IPS DF 6.9 (cell line): ENCODE data around the gene KCNMB2.

ENCODE experiments used
- DNase-seq: peaks from one replicate; pipeline ENCODE4 v3.0.0-alpha.2; 2013; ENCODE audit warnings: low read depth, low spot score
- H3K27ac ChIP-seq: one replicate; pipeline ENCODE4 v1.5.1; 2013; ENCODE audit warnings: low read length, control low read depth
- H3K27me3 ChIP-seq: 2 replicates; pipeline ENCODE4 v1.6.1; 2013; ENCODE audit warnings: mild to moderate bottlenecking, low read length; ENCODE audit not compliant: control insufficient read depth, insufficient read depth
- H3K36me3 ChIP-seq: 2 replicates; pipeline ENCODE4 v1.6.1; 2013; ENCODE audit warnings: low read length; ENCODE audit not compliant: control insufficient read depth, insufficient read depth
- H3K4me1 ChIP-seq: 2 replicates; pipeline ENCODE4 v1.6.1; 2013; ENCODE audit warnings: low read length; ENCODE audit not compliant: control insufficient read depth, insufficient read depth
- H3K4me3 ChIP-seq: 2 replicates; pipeline ENCODE4 v1.5.1; 2013; ENCODE audit warnings: mild to moderate bottlenecking, low read length
- H3K9me3 ChIP-seq: 2 replicates; pipeline ENCODE4 v1.6.1; 2013; ENCODE audit warnings: low read length, inconsistent platforms; ENCODE audit not compliant: control insufficient read depth, insufficient read depth
- WGBS: extraction: QIAGEN DNeasy Blood & Tissue Kit; methylation state at CpG from one replicate; pipeline ENCODE4 v1.1.7; 2013; ENCODE audit warnings: mixed read lengths, missing lambda C conversion rate; ENCODE audit not compliant: insufficient read length, insufficient coverage; 5-methylcytosine and 5-hydroxymethylcytosine counted together

The KCNMB2 gene

GRCh38 chr3:178536211-178537079 is at the start of gene KCNMB2:
Gene KCNMB2 (plus strand): TSS chr3:178536436.
- Histone ChIP-seq H3K9me3 (no peaks in the 10 kb centered on the region), H3K4me3 (peak within 1 kb of the TSS; percentile 4; the same call in 1 of the 2 replicates), H3K4me1 (no peaks in the 10 kb centered on the region; the same call in 1 of the 2 replicates), H3K27ac (no peak within 1 kb of the TSS), H3K36me3 (no peaks in the 10 kb centered on the region), H3K27me3 (no peaks in the 10 kb centered on the region)
- no CpG with 5 or more reads among the region's 19 CpGs for WGBS
- no peak for DNase-seq

DNA sequence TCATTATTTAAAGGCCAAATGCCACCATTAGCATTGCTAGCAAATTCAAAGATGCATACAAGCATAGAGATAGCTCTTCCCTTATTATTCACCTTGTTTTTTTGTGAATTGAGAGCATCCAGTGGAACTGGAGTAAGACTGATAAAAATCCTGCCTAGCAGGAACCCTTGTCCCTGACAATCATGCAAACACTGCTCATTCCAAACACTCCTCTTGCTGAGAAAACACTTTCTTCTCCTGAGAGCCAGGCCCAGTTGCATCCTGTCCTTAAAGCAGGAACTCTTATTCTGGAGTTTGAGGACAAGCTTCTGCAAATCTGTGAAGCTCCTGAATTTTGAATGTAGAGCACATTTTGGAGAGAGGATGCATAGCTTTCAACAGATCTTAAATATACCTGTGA is 49.3 kb upstream of the KCNMB2 start:
- no peak overlapping the region for H3K4me3 ChIP-seq
- no peak overlapping the region for H3K27ac ChIP-seq
- no peaks in the 10 kb centered on the region for H3K9me3 ChIP-seq
- no peaks in the 10 kb centered on the region for H3K4me1 ChIP-seq
- no peak for DNase-seq
- no peaks in the 10 kb centered on the region for H3K36me3 ChIP-seq
- no peaks in the 10 kb centered on the region for H3K27me3 ChIP-seq

DNA sequence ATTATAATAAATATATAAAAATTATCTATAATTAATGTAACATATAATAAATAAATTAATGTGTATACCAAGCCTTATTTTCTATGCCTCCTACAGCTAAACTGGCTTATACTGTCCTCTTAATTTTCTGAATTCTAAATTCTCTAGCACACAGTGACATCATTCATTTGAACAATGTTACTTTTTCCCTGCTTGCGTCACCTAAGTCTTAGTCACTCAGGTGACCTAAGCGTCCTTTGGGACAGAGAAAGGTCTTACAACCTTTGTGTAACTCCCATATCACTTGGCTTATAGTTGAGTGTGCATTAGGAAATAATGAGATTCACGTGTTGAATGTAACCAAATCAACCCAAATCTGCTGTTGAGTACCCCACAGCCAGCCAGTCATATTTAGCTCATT is 48.5 kb upstream of the KCNMB2 start:
- no peaks in the 10 kb centered on the region for H3K4me1 ChIP-seq
- H3K27ac ChIP-seq, result no peak overlapping the region
- DNase-seq, result no peak
- H3K4me3 ChIP-seq, result no peak overlapping the region
- H3K9me3 ChIP-seq, result no peaks in the 10 kb centered on the region
- H3K36me3 ChIP-seq, result no peaks in the 10 kb centered on the region
- no peaks in the 10 kb centered on the region for H3K27me3 ChIP-seq
- no CpG with 5 or more reads among the region's 3 CpGs for WGBS

GRCh38 chr3:178491751-178492150 is 44.5 kb upstream of the KCNMB2 start:
- DNase-seq, result no peak
- no CpG with 5 or more reads among the region's 3 CpGs for WGBS
- H3K9me3 ChIP-seq, result no peaks in the 10 kb centered on the region; the same call in 1 of the 2 replicates

DNA sequence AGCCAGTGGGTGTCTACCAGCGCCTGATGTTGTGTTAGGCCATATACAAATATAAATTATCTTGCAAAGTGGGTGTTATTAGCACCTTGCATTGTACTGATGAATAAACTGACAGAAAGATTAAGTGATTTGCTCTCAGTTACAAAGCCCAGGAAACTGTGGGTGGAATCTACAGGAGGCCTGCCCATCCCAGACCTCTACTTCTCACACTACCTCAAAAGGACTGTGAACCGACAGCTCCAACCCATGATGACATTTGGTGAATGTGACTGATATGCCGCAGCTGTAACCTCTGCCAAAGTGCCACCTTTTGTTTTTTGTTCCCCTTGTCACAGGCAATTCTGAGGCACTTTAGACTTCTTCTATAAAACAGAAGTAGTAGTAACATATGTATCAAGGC is 43.7 kb upstream of the KCNMB2 start:
- H3K27me3 ChIP-seq, result no peaks in the 10 kb centered on the region
- H3K9me3 ChIP-seq, result no peaks in the 10 kb centered on the region; the same call in 1 of the 2 replicates
- no peaks in the 10 kb centered on the region for H3K36me3 ChIP-seq
- no peak overlapping the region for H3K27ac ChIP-seq
- H3K4me1 ChIP-seq, result no peaks in the 10 kb centered on the region
- DNase-seq, result no peak
- no CpG with 5 or more reads among the region's 3 CpGs for WGBS
- no peak overlapping the region for H3K4me3 ChIP-seq

More at GRCh38 chr3:178491751-178492150, 44.5 kb upstream of the KCNMB2 start:
- Histone ChIP-seq H3K4me3 (no peak overlapping the region), H3K4me1 (no peaks in the 10 kb centered on the region), H3K27ac (no peak overlapping the region), H3K36me3 (no peaks in the 10 kb centered on the region), H3K27me3 (no peaks in the 10 kb centered on the region)

GRCh38 chr3:178494386-178494785 is 41.9 kb upstream of the KCNMB2 start:
- WGBS, result no CpG with 5 or more reads among the region's 6 CpGs
- no peaks in the 10 kb centered on the region for H3K36me3 ChIP-seq
- H3K9me3 ChIP-seq, result no peaks in the 10 kb centered on the region; the same call in 1 of the 2 replicates
- H3K27me3 ChIP-seq, result no peaks in the 10 kb centered on the region
- DNase-seq, result no peak
- H3K4me1 ChIP-seq, result no peaks in the 10 kb centered on the region
- H3K27ac ChIP-seq, result no peak overlapping the region
- no peak overlapping the region for H3K4me3 ChIP-seq

GRCh38 chr3:178496911-178497310 is 39.3 kb upstream of the KCNMB2 start:
- H3K4me1 ChIP-seq, result no peaks in the 10 kb centered on the region
- H3K27ac ChIP-seq, result no peak overlapping the region
- WGBS, result no CpG with 5 or more reads among the region's 1 CpG
- H3K36me3 ChIP-seq, result no peaks in the 10 kb centered on the region
- DNase-seq, result no peak
- no peaks in the 10 kb centered on the region; the same call in 1 of the 2 replicates for H3K9me3 ChIP-seq
- no peaks in the 10 kb centered on the region for H3K27me3 ChIP-seq
- no peak overlapping the region for H3K4me3 ChIP-seq

DNA sequence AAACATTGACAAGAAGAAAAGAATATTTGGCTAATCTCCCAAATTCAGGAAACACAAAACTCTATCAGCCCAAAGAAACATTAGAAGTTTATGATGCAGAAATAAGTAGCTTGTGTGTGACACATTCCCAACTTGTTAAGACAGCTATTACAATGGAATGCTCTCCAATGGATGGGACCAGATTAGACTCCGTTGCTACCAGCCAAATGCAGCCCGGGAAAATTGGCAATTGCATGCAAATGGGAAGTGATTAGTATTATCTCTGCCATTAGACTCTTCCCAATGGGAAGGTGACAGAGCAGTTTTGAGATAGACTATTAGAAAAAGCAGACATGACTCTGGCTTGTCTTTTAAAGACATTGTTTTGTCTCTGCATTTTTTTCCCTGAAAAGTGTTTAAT is 37.4 kb upstream of the KCNMB2 start:
- no peaks in the 10 kb centered on the region for H3K36me3 ChIP-seq
- no peaks in the 10 kb centered on the region for H3K27me3 ChIP-seq
- DNase-seq, result no peak
- H3K4me3 ChIP-seq, result no peak overlapping the region
- no CpG with 5 or more reads among the region's 2 CpGs for WGBS
- no peak overlapping the region for H3K27ac ChIP-seq
- no peaks in the 10 kb centered on the region for H3K4me1 ChIP-seq
- no peaks in the 10 kb centered on the region; the same call in 1 of the 2 replicates for H3K9me3 ChIP-seq

- Histone ChIP-seq H3K9me3 (no peaks in the 10 kb centered on the region; the same call in 1 of the 2 replicates), H3K27me3 (no peaks in the 10 kb centered on the region), H3K4me1 (no peaks in the 10 kb centered on the region), H3K4me3 (no peak overlapping the region), H3K27ac (no peak overlapping the region), H3K36me3 (no peaks in the 10 kb centered on the region)
- no peak for DNase-seq
- WGBS, result no CpG with 5 or more reads among the region's 9 CpGs
These were observed 35.6 kb upstream of the KCNMB2 start for GRCh38 chr3:178500631-178501030.

GRCh38 chr3:178504128-178504527 is 32.1 kb upstream of the KCNMB2 start:
- Histone ChIP-seq H3K4me1 (no peaks in the 10 kb centered on the region), H3K36me3 (no peaks in the 10 kb centered on the region), H3K27ac (no peak overlapping the region), H3K4me3 (no peak overlapping the region), H3K27me3 (no peaks in the 10 kb centered on the region), H3K9me3 (no peaks in the 10 kb centered on the region)
- WGBS, result no CpG with 5 or more reads among the region's 2 CpGs
- no peak for DNase-seq

DNA sequence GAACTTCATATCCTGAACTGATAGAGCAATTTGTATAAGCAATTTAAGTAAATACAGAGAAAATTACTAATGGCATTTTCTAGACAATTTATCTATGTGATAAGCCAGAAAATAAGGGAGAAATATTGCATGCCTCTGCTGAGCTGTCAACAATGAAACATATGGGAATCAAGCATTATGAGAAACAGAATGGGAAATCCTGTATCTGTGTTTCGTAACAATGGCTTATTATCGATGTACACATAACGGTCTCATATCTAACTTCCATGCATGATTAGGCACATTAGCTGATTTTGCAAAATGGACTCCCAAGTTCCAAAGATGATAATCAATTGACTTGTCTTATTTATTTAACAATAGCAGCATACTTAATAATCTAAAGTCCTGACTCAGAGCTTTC is 30.4 kb upstream of the KCNMB2 start:
- no peaks in the 10 kb centered on the region for H3K4me1 ChIP-seq
- no peaks in the 10 kb centered on the region for H3K9me3 ChIP-seq

More for the DNA sequence above, 30.4 kb upstream of the KCNMB2 start:
- WGBS, result no CpG with 5 or more reads among the region's 3 CpGs
- no peak for DNase-seq
- H3K4me3 ChIP-seq, result no peak overlapping the region
- H3K27me3 ChIP-seq, result no peaks in the 10 kb centered on the region
- H3K27ac ChIP-seq, result no peak overlapping the region
- no peaks in the 10 kb centered on the region for H3K36me3 ChIP-seq
